ENCODE measurements around the gene FNBP1. TPM values are rescaled to one million over a fixed set of nuclear protein-coding genes. Genes with fewer than 3 reads are reported as not detected.
A peak's percentile ranks its signal among the peaks of the same experiment; 100 is the strongest.

The FNBP1 gene
- total and polyA plus RNA-seq, 5 donors from 2014 or later: 147 to 253 (median 207) TPM

DNA sequence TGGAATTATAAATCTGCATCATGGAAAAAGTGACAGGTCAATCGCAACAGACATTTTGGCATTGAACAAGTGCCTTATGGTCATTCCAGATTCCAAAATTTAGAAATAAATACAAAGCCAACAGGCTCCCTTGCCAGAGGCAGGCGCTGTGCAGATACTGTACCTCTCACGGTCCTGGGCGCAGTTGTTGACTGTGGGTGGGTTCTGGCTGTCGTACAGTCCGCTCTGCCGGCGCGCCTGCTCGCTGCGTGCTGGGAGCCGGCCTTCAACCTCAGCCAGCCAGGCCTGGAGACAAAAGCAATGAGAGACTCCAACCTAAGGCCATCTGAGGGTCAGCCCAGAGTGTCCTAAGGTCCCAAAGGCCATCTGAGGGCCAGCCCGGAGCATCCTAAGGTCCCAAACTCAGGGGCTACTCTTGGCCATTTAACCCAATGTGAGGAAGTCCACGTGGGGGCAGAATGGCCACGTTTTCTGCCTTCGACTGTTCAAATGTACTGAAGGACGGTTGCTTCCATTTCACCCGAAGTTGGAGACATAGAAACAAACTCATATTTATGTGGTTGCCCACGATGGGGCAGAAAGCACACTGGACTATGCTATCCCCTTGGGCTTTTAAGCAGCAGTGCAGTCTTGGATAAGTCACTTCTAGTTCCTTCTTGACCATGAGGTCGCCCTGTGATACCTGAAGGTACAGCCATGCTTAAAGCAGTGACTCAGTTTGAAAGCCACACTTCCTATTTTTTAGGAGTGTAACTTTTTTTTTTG, 142.5 kb downstream of the FNBP1 start:
- Mint-ChIP-seq H3K27me3 (no peaks in the 10 kb centered on the region), H3K36me3 (peaks cover 52% of the 10 kb centered on the region), H3K4me3 (no peak overlapping the region), H3K27ac (peak overlapping the region in 2 of 3 donors; percentile 80 to 82), H3K9me3 (peaks cover 0 to 3% (median 0%) of the 10 kb centered on the region in 7 donors), H3K4me1 (peaks cover 10 to 56% (median 34%) of the 10 kb centered on the region in 4 donors)
- ATAC-seq (ENCODE audit: low read depth in 2 of 2) (no peak), DNase-seq (no peak)
- Histone ChIP-seq H3K4me1 (ENCODE audit: control insufficient read depth, insufficient read depth, low read length, poor library complexity, severe bottlenecking) (peaks cover 9% of the 10 kb centered on the region), H3K27me3 (ENCODE audit: control insufficient read depth, insufficient read depth, low read length) (no peaks in the 10 kb centered on the region), H3K9me3 (ENCODE audit: control insufficient read depth in 2 of 2, low read length in 2 of 2) (no peaks in the 10 kb centered on the region), H3K4me3 (ENCODE audit: low read depth, low read length) (no peak overlapping the region), H3K36me3 (ENCODE audit: control insufficient read depth, insufficient read depth, low read length) (peaks cover 86% of the 10 kb centered on the region), H3K27ac (ENCODE audit: insufficient read depth, low read length, poor library complexity, severe bottlenecking) (no peak overlapping the region)

GRCh38 chr9:129899620-129900019, 143.4 kb downstream of the FNBP1 start:
- Mint-ChIP-seq H3K36me3 (peaks cover 49% of the 10 kb centered on the region), H3K4me1 (peaks cover 5 to 60% (median 34%) of the 10 kb centered on the region in 4 donors), H3K27me3 (no peaks in the 10 kb centered on the region), H3K9me3 (peaks cover 0 to 3% (median 0%) of the 10 kb centered on the region in 7 donors), H3K27ac (peak overlapping the region in 2 of 3 donors; percentile 80 to 82), H3K4me3 (no peak overlapping the region)
- peaks cover 18% of the 10 kb centered on the region for H3K4me1 ChIP-seq (ENCODE audit: control insufficient read depth, insufficient read depth, low read length, poor library complexity, severe bottlenecking)
- H3K9me3 ChIP-seq (ENCODE audit: control insufficient read depth in 2 of 2, low read length in 2 of 2): no peaks in the 10 kb centered on the region
- H3K4me3 ChIP-seq (ENCODE audit: low read depth, low read length): no peak overlapping the region
- no peaks in the 10 kb centered on the region for H3K27me3 ChIP-seq (ENCODE audit: control insufficient read depth, insufficient read depth, low read length)
- H3K27ac ChIP-seq (ENCODE audit: insufficient read depth, low read length, poor library complexity, severe bottlenecking): no peak overlapping the region
- DNase-seq (no peak), ATAC-seq (ENCODE audit: low read depth in 2 of 2) (no peak)
- H3K36me3 ChIP-seq (ENCODE audit: control insufficient read depth, insufficient read depth, low read length): peaks cover 84% of the 10 kb centered on the region

DNA sequence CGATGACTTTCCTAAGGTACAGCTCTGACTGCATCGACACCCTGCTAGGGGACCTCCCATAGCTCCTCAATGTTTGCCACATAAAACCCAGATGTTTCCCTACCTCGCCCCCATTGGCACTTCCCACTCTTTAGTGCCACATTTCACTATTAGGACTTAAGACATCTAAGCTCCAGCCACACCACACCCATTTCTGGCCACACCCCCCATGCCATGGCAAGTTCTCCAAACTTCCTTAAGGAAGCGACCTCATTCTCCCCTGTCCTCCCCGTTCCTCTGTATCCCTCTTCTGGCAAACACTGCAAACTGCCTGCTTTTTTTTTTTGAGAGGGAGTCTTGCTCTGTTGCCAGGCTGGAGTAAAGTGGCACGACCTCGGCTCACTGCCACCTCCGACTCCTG, 144.8 kb downstream of the FNBP1 start:
- Histone ChIP-seq H3K27me3 (ENCODE audit: control insufficient read depth, insufficient read depth, low read length) (no peaks in the 10 kb centered on the region), H3K27ac (ENCODE audit: insufficient read depth, low read length, poor library complexity, severe bottlenecking) (no peak overlapping the region), H3K4me1 (ENCODE audit: control insufficient read depth, insufficient read depth, low read length, poor library complexity, severe bottlenecking) (peaks cover 29% of the 10 kb centered on the region), H3K36me3 (ENCODE audit: control insufficient read depth, insufficient read depth, low read length) (peaks cover 81% of the 10 kb centered on the region), H3K4me3 (ENCODE audit: low read depth, low read length) (no peak overlapping the region), H3K9me3 (ENCODE audit: control insufficient read depth in 2 of 2, low read length in 2 of 2) (no peaks in the 10 kb centered on the region)
- H3K27ac Mint-ChIP-seq: peak overlapping the region; percentile 52 to 92 (median 67)
- H3K4me1 Mint-ChIP-seq: peaks cover 13 to 61% (median 37%) of the 10 kb centered on the region in 4 donors
- DNase-seq: no peak
- no peaks in the 10 kb centered on the region for H3K27me3 Mint-ChIP-seq
- H3K4me3 Mint-ChIP-seq: peak overlapping the region in 1 of 4 donors; percentile 72
- ATAC-seq (ENCODE audit: low read depth in 2 of 2): no peak
- H3K9me3 Mint-ChIP-seq: peaks cover 0 to 3% (median 0%) of the 10 kb centered on the region in 7 donors
- peaks cover 57% of the 10 kb centered on the region for H3K36me3 Mint-ChIP-seq

DNA sequence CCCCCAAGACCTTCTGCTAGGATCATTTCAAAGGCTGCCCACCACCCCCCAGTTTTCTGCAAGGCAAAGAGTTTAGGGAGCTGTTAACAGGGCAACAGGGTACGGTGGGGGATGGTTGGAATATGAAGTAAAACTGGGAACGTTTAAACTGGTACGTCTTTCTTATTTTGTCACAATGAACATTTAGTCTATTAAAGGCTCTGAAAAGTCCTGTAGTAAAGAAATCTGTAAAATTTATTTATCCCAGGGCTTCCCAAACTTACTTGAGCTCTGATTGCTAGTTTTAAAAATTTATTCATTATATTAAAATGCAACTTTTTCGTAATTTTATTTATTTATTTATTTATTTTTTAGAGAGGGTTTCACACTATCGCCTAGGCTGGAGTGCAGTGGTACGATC, 145.7 kb downstream of the FNBP1 start:
- Histone ChIP-seq H3K27me3 (ENCODE audit: control insufficient read depth, insufficient read depth, low read length) (no peaks in the 10 kb centered on the region), H3K4me3 (ENCODE audit: low read depth, low read length) (no peak overlapping the region), H3K36me3 (ENCODE audit: control insufficient read depth, insufficient read depth, low read length) (peaks cover 74% of the 10 kb centered on the region), H3K4me1 (ENCODE audit: control insufficient read depth, insufficient read depth, low read length, poor library complexity, severe bottlenecking) (peaks cover 38% of the 10 kb centered on the region), H3K9me3 (ENCODE audit: control insufficient read depth in 2 of 2, low read length in 2 of 2) (no peaks in the 10 kb centered on the region), H3K27ac (ENCODE audit: insufficient read depth, low read length, poor library complexity, severe bottlenecking) (peak overlapping the region; percentile 99)
- no peaks in the 10 kb centered on the region for H3K27me3 Mint-ChIP-seq
- no peak for DNase-seq
- ATAC-seq (ENCODE audit: low read depth in 2 of 2): no peak
- H3K4me3 Mint-ChIP-seq: peak overlapping the region in 2 of 4 donors; percentile 74 to 82
- H3K4me1 Mint-ChIP-seq: peaks cover 15 to 66% (median 44%) of the 10 kb centered on the region in 4 donors
- H3K9me3 Mint-ChIP-seq: peaks cover 0 to 3% (median 0%) of the 10 kb centered on the region in 7 donors
- peaks cover 50% of the 10 kb centered on the region for H3K36me3 Mint-ChIP-seq
- H3K27ac Mint-ChIP-seq: peak overlapping the region; percentile 93 to 94 (median 93)

GRCh38 chr9:129895376-129896268, 147.4 kb downstream of the FNBP1 start:
- Histone ChIP-seq H3K9me3 (ENCODE audit: control insufficient read depth in 2 of 2, low read length in 2 of 2) (no peaks in the 10 kb centered on the region), H3K27ac (ENCODE audit: insufficient read depth, low read length, poor library complexity, severe bottlenecking) (peak overlapping the region; percentile 99), H3K4me3 (ENCODE audit: low read depth, low read length) (peak overlapping the region; percentile 56), H3K27me3 (ENCODE audit: control insufficient read depth, insufficient read depth, low read length) (no peaks in the 10 kb centered on the region), H3K4me1 (ENCODE audit: control insufficient read depth, insufficient read depth, low read length, poor library complexity, severe bottlenecking) (peaks cover 55% of the 10 kb centered on the region), H3K36me3 (ENCODE audit: control insufficient read depth, insufficient read depth, low read length) (peaks cover 59% of the 10 kb centered on the region)
- Mint-ChIP-seq H3K27ac (peak overlapping the region; percentile 94 to 100 (median 97)), H3K27me3 (peaks cover 4% of the 10 kb centered on the region), H3K4me3 (peak overlapping the region; percentile 68 to 77 (median 74)), H3K9me3 (peaks cover 0 to 3% (median 0%) of the 10 kb centered on the region in 7 donors), H3K4me1 (peaks cover 24 to 75% (median 51%) of the 10 kb centered on the region in 4 donors), H3K36me3 (peaks cover 52% of the 10 kb centered on the region)
- DNase-seq (peak; percentile 50 to 65 (median 62)), ATAC-seq (ENCODE audit: low read depth in 2 of 2) (peak; percentile 23 to 32)

DNA sequence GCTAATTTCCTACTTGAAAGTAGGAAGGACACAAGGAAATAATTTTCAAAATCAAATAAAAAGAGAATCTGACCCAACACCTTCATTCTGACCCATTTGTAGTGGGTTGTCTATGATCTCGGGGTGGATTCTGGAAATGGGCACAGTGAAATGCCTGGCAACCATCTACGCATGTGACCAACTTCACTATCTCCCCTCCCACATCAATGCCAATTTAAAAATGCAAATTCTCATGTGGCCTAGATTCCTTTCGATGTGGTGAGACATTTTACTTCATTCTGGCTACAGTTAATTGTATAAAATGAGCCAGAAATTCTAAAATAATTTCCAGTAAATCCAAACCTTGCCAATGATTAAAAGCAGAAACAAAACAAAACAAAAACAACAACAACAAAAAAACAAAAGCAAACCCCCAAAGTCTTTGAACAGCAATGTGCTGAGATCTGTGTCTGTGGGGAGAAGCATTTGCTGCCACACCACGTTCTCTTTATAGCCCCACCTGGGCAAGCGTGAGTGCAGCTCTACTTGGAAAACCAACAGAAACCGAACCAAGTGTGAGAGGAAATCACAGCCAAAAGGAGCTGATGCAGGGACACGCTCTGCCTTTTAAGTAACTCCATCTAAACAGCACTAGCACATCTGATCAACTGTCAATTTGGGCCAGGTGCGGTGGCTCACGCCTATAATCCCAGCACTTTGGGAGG, 148.7 kb downstream of the FNBP1 start:
- no peaks in the 10 kb centered on the region for H3K9me3 ChIP-seq (ENCODE audit: control insufficient read depth in 2 of 2, low read length in 2 of 2)
- no peaks in the 10 kb centered on the region for H3K27me3 ChIP-seq (ENCODE audit: control insufficient read depth, insufficient read depth, low read length)
- Mint-ChIP-seq H3K4me1 (peaks cover 24 to 81% (median 59%) of the 10 kb centered on the region in 4 donors), H3K27me3 (peaks cover 4% of the 10 kb centered on the region), H3K27ac (peak overlapping the region; percentile 83 to 100 (median 94)), H3K36me3 (peaks cover 49% of the 10 kb centered on the region), H3K9me3 (peaks cover 0 to 3% (median 0%) of the 10 kb centered on the region in 7 donors), H3K4me3 (peak overlapping the region; percentile 66 to 77 (median 74))
- H3K36me3 ChIP-seq (ENCODE audit: control insufficient read depth, insufficient read depth, low read length): peaks cover 46% of the 10 kb centered on the region
- H3K27ac ChIP-seq (ENCODE audit: insufficient read depth, low read length, poor library complexity, severe bottlenecking): peak overlapping the region; percentile 99
- peak overlapping the region; percentile 35 for H3K4me3 ChIP-seq (ENCODE audit: low read depth, low read length)
- peaks cover 68% of the 10 kb centered on the region for H3K4me1 ChIP-seq (ENCODE audit: control insufficient read depth, insufficient read depth, low read length, poor library complexity, severe bottlenecking)
- DNase-seq (peak; percentile 40 to 79 (median 59)), ATAC-seq (ENCODE audit: low read depth in 2 of 2) (no peak)

DNA sequence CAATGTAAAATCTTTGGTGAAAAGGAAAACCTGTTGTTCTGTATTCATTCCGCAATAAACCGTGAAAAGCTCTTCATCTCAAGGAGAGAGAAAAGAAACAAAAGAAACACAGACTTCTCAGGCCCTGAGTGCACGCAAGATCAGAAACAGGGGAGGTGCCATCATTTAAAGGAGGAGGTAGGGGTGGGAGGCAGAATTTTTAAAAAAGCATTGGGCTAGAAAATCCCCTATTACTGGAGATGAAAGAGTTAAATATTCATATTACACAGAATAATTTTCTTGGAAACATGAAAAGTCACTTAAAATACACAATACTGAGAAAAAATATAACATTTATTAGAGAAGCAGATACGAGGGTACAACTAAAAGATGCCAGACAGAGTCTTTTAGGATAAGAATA, 151.4 kb downstream of the FNBP1 start:
- DNase-seq (peak in 2 of 3 donors; percentile 25 to 69), ATAC-seq (ENCODE audit: low read depth in 2 of 2) (no peak)
- no peaks in the 10 kb centered on the region for H3K9me3 Mint-ChIP-seq
- Histone ChIP-seq H3K4me1 (ENCODE audit: control insufficient read depth, insufficient read depth, low read length, poor library complexity, severe bottlenecking) (peaks cover 95% of the 10 kb centered on the region), H3K4me3 (ENCODE audit: low read depth, low read length) (peak overlapping the region; percentile 73), H3K27ac (ENCODE audit: insufficient read depth, low read length, poor library complexity, severe bottlenecking) (peak overlapping the region; percentile 99), H3K27me3 (ENCODE audit: control insufficient read depth, insufficient read depth, low read length) (no peaks in the 10 kb centered on the region), H3K36me3 (ENCODE audit: control insufficient read depth, insufficient read depth, low read length) (peaks cover 25% of the 10 kb centered on the region), H3K9me3 (ENCODE audit: control insufficient read depth in 2 of 2, low read length in 2 of 2) (no peaks in the 10 kb centered on the region)
- peak overlapping the region; percentile 84 to 98 (median 92) for H3K4me3 Mint-ChIP-seq
- H3K27me3 Mint-ChIP-seq: peaks cover 16% of the 10 kb centered on the region
- peaks cover 34% of the 10 kb centered on the region for H3K36me3 Mint-ChIP-seq
- H3K4me1 Mint-ChIP-seq: peaks cover 26 to 94% (median 68%) of the 10 kb centered on the region in 4 donors
- H3K27ac Mint-ChIP-seq: peak overlapping the region; percentile 99 to 100 (median 100)

All from CD4-positive, CD25-positive, alpha-beta regulatory T cell (primary cell).